HEK293T (cell line): ENCODE results near the gene C9orf43.

ENCODE experiments used
- CTBP1 ChIP-seq: fragments of 450-650 bp; IDR thresholded peaks from 2 replicates; pipeline ENCODE4 v1.6.1; 2016; ENCODE audit warnings: borderline replicate concordance
- NFRKB ChIP-seq: fragments of 450-650 bp; IDR thresholded peaks from 2 replicates; pipeline ENCODE4 v1.6.1; 2016; ENCODE audit warnings: mild to moderate bottlenecking, moderate library complexity
- PKNOX1 ChIP-seq: fragments of 450-650 bp; IDR thresholded peaks from 2 replicates; pipeline ENCODE4 v1.6.1; 2016

GRCh38 chr9:113449376-113449775, 38.8 kb downstream of the C9orf43 start:
- TF ChIP-seq PKNOX1 (no peak), NFRKB (no peak), CTBP1 (no peak)
